Sigmoid colon (tissue), 7 donors: ENCODE results near the gene LRIT3. TPM values are rescaled to one million over a fixed set of nuclear protein-coding genes. Genes with fewer than 3 reads are reported as not detected.

ENCODE experiments used
- DNase-seq: peaks from one replicate; pipeline ENCODE4 v3.0.0-alpha.2; 2019
- H3K27ac ChIP-seq, 4 donors: fragments of 200-600 bp; sonication (generic); one replicate each; pipeline ENCODE4 v1.5.1; 2016 to 2019; ENCODE audit warnings: mild to moderate bottlenecking in 1 of 4
- H3K27me3 ChIP-seq, 3 donors: fragments of 200-600 bp; sonication (generic); one replicate each; pipeline ENCODE4 v1.5.1; 2019; ENCODE audit warnings: mild to moderate bottlenecking in 1 of 3
- H3K36me3 ChIP-seq, 4 donors: fragments of 200-600 bp; sonication (generic); one replicate each; pipeline ENCODE4 v1.5.1; 2016 to 2019
- H3K4me1 ChIP-seq, 4 donors: fragments of 200-600 bp; sonication (generic); one replicate each; pipeline ENCODE4 v1.5.1; 2017 to 2019
- H3K4me3 ChIP-seq, 4 donors: fragments of 200-600 bp; sonication (generic); one replicate each; pipeline ENCODE4 v1.5.1; 2017 to 2019; ENCODE audit warnings: mild to moderate bottlenecking in 2 of 4, moderate library complexity in 1 of 4
- H3K9me3 ChIP-seq, 4 donors: fragments of 200-600 bp in 3 of 4; sonication (generic) in 3 of 4; one replicate each; pipeline versions ENCODE4 v1.5.1 to v1.6.1; 2013 to 2019
- CTCF ChIP-seq, 4 experiments: fragments of 450-650 bp in 3 of 4; fragments of 200-600 bp in 1 of 4; IDR thresholded peaks; one replicate each; pipeline ENCODE4 v1.5.1; 2016 to 2019; ENCODE audit warnings: antibody characterized with exemption in 4 of 4, mild to moderate bottlenecking in 3 of 4, moderate library complexity in 2 of 4
- EP300 ChIP-seq, 4 donors: sonication (generic); formaldehyde crosslinking; IDR thresholded peaks; one replicate each; pipeline ENCODE4 v1.6.1; 2017; ENCODE audit warnings: antibody characterized with exemption in 4 of 4
- POLR2A ChIP-seq, 2 donors: fragments of 450-650 bp; IDR thresholded peaks; one replicate each; pipeline ENCODE4 v1.6.1; 2016; ENCODE audit warnings: antibody characterized with exemption in 2 of 2, mild to moderate bottlenecking in 2 of 2, moderate library complexity in 2 of 2
- POLR2AphosphoS5 ChIP-seq, 4 donors: sonication (generic); formaldehyde crosslinking; IDR thresholded peaks; one replicate each; pipeline ENCODE4 v1.6.1; 2017; ENCODE audit warnings: antibody characterized with exemption in 4 of 4
- whole genome bisulfite sequencing, 2 donors: extraction: QIAGEN DNeasy Blood & Tissue Kit; methylation state at CpG; one replicate each; pipeline ENCODE4 v1.1.7; 2013; 5-methylcytosine and 5-hydroxymethylcytosine counted together
- intact Hi-C: fragments of 100-400 bp; cut with DNase I; formaldehyde crosslinking; loops from one replicate; pipeline ENCODE4 v1.15.1; 2023
- polyA plus RNA-seq, 3 donors: library from polyadenylated mRNA; stranded (reverse); fragments of 200-250 nt; gene quantifications; one replicate each; pipeline ENCODE4 v1.2.3, GENCODE V29; 2013
- total RNA-seq, 4 donors: library from RNA; depleted of rRNA; stranded (reverse); fragments of >200 nt; gene quantifications; one replicate each; pipeline ENCODE4 v1.1.0, GENCODE V29; 2016
- donor health status: healthy with polysubstance abuse.
- donor health status: Bipolar disorder and iron deficiency.
- donor health status: healthy.

Gene LRIT3
- total and polyA plus RNA-seq, 7 donors, result 0.10 to 0.41 (median 0.30) TPM; not detected in 3

- no peak for DNase-seq
- TF ChIP-seq POLR2A (IDR thresholded peaks at IDR 0.05), result no peak
- WGBS, 2 donors, result 80 to 82% methylated on average over 2 of the region's 2 CpGs
- Histone ChIP-seq H3K4me1 (peaks cover 0 to 12% (median 11%) of the 10 kb centered on the region in 4 donors), H3K4me3 (no peak overlapping the region), H3K27ac (no peak overlapping the region), H3K36me3 (peaks cover 3 to 65% (median 5%) of the 10 kb centered on the region in 4 donors), H3K27me3 (no peaks in the 10 kb centered on the region), H3K9me3 (no peaks in the 10 kb centered on the region)
- intact Hi-C loops, result no loop called here
Measured at GRCh38 chr4:109820563-109820962, 27.3 kb upstream of the LRIT3 start.

- intact Hi-C loops, result no loop called here
- no peaks in the 10 kb centered on the region for H3K9me3 ChIP-seq
- no peak for DNase-seq
- H3K4me1 ChIP-seq, result peaks cover 0 to 10% (median 9%) of the 10 kb centered on the region in 4 donors
- TF ChIP-seq EP300 (IDR thresholded peaks at IDR 0.05), result no peak
- no peak for TF ChIP-seq POLR2AphosphoS5 (IDR thresholded peaks at IDR 0.05)
- TF ChIP-seq POLR2A (IDR thresholded peaks at IDR 0.05), result no peak
- no peak for TF ChIP-seq CTCF (IDR thresholded peaks at IDR 0.05)
- H3K27me3 ChIP-seq, result no peaks in the 10 kb centered on the region
- H3K4me3 ChIP-seq, result no peak overlapping the region
- peaks cover 3 to 66% (median 5%) of the 10 kb centered on the region in 4 donors for H3K36me3 ChIP-seq
- WGBS, 2 donors, result 58 to 77% methylated on average over 2 of the region's 2 CpGs
- no peak overlapping the region for H3K27ac ChIP-seq
Measured at GRCh38 chr4:109821185-109821584, 26.7 kb upstream of the LRIT3 start.

- Histone ChIP-seq H3K4me1 (no peaks in the 10 kb centered on the region), H3K9me3 (no peaks in the 10 kb centered on the region), H3K27me3 (no peaks in the 10 kb centered on the region), H3K36me3 (peaks cover 0 to 40% (median 5%) of the 10 kb centered on the region in 4 donors), H3K27ac (no peak overlapping the region), H3K4me3 (no peak overlapping the region)
- intact Hi-C loops, result no loop called here
- TF ChIP-seq CTCF (IDR thresholded peaks at IDR 0.05) (peak in 3 of 4 experiments; percentile 9 to 48 (median 27)), POLR2AphosphoS5 (IDR thresholded peaks at IDR 0.05) (no peak)
- DNase-seq, result no peak
Measured at GRCh38 chr4:109826719-109827118, 21.2 kb upstream of the LRIT3 start.

- Histone ChIP-seq H3K9me3 (no peaks in the 10 kb centered on the region), H3K4me3 (no peak within 1 kb of the TSS), H3K36me3 (peaks cover 0 to 30% (median 5%) of the 10 kb centered on the region in 4 donors), H3K27ac (no peak within 1 kb of the TSS), H3K4me1 (no peaks in the 10 kb centered on the region), H3K27me3 (no peaks in the 10 kb centered on the region)
- WGBS, 2 donors, result 93 to 95% methylated on average over 2 of the region's 2 CpGs
- intact Hi-C loops, result no loop called here
- no peak for DNase-seq
- TF ChIP-seq POLR2A (IDR thresholded peaks at IDR 0.05), result no peak
- TF ChIP-seq CTCF (IDR thresholded peaks at IDR 0.05), result no peak
- no peak for TF ChIP-seq EP300 (IDR thresholded peaks at IDR 0.05)
- TF ChIP-seq POLR2AphosphoS5 (IDR thresholded peaks at IDR 0.05), result no peak
Measured at GRCh38 chr4:109827672-109828071, 20.2 kb upstream of the LRIT3 start, which contains the start of gene RRH. Gene RRH, plus strand, starts transcription at chr4:109827972. Its CDS starts 56 bp downstream, at chr4:109828028.

GRCh38 chr4:109833756-109834155 lies 14.2 kb upstream of the LRIT3 start:
- H3K27me3 ChIP-seq, result no peaks in the 10 kb centered on the region
- TF ChIP-seq EP300 (IDR thresholded peaks at IDR 0.05), result no peak
- no peak for TF ChIP-seq POLR2A (IDR thresholded peaks at IDR 0.05)
- TF ChIP-seq CTCF (IDR thresholded peaks at IDR 0.05), result no peak
- TF ChIP-seq POLR2AphosphoS5 (IDR thresholded peaks at IDR 0.05), result no peak
- no peak for DNase-seq
- no peak overlapping the region for H3K4me3 ChIP-seq
- no peaks in the 10 kb centered on the region for H3K4me1 ChIP-seq
- intact Hi-C loops, result no loop called here
- 96 to 97% methylated on average over 4 of the region's 4 CpGs for WGBS, 2 donors
- H3K36me3 ChIP-seq, result no peaks in the 10 kb centered on the region
- no peaks in the 10 kb centered on the region for H3K9me3 ChIP-seq
- no peak overlapping the region for H3K27ac ChIP-seq
